T-helper 1 cell treated with Interleukin-12 subunit alpha and Interleukin-12 subunit beta and Interleukin-4 antibody, amounts not matched to agents 30 ng/mL and 1 ng/mL, for 36 hours (primary cell): ENCODE measurements around the gene PTPN22. TPM values are rescaled to one million over a fixed set of nuclear protein-coding genes. Genes with fewer than 3 reads are reported as not detected.

Source experiments
- intact Hi-C: fragments of 100-400 bp; cut with micrococcal nuclease; formaldehyde crosslinking; loops from one replicate; pipeline ENCODE4 v1.15.1; 2024
- total RNA-seq: library from RNA; stranded (reverse); gene quantifications from 2 replicates; pipeline ENCODE4 v1.2.3, GENCODE V29; 2022

PTPN22 gene
- total RNA-seq, 1 donor from 2014 or later: 80.7 TPM

DNA sequence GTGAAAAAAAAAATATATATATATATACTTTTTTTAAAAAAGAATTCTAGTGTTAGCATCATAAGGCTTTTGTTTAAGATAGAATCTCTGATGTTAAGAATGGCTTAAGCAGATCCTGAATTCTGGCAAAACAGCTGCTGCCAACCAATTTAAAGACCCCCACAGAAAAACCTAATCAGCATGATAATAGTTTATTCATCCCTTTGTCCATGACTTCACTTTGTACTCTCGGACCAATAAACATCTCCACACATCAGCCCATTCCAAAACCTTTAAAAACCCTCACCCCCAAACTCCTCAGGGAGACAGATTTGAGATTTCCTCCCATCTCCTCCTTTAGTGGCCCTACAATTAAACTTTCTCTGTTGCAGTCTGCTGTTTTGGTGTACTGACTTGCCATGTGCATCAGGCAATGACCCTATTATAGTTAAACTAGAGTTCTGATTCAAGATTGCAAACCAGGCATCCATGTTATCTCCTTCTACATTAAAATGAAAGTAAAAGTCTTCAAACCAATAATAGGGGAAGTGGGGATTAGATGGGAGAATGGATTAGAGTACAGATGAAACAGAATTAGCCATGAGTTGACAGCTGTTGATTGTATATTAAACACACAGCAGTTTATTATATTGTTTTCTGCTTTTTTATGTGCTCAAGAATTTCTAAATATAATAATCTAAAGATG is 102.5 kb downstream of the PTPN22 start:
- intact Hi-C loops: no loop called here

GRCh38 chr1:113765306-113766230 is 105.9 kb downstream of the PTPN22 start:
- intact Hi-C loops: no loop called here

Other genes starting within 250 kb of the PTPN22 start
- 17.3 and 22.0 TPM in 2 replicates for gene PHTF1, start 112.2 kb downstream of the PTPN22 start, total RNA-seq
- gene RSBN1, start 59.2 kb downstream of the PTPN22 start, total RNA-seq: 23.6 and 25.8 TPM in 2 replicates
- gene BCL2L15, start 15.9 kb upstream of the PTPN22 start, total RNA-seq: 4.4 and 5.5 TPM in 2 replicates
- 50.8 and 52.7 TPM in 2 replicates for gene AP4B1, start 33.1 kb upstream of the PTPN22 start, total RNA-seq
- 15.1 and 15.7 TPM in 2 replicates for gene DCLRE1B, start 33.6 kb upstream of the PTPN22 start, total RNA-seq
- 95.8 and 102 TPM in 2 replicates for gene HIPK1, start 57.6 kb upstream of the PTPN22 start, total RNA-seq
- gene OLFML3, start 107.8 kb upstream of the PTPN22 start, total RNA-seq: 0.27 TPM in 2 replicates